Prostate gland (tissue), 2 donors: ENCODE data around the gene NEK10. TPM values are rescaled to one million over a fixed set of nuclear protein-coding genes. Genes with fewer than 3 reads are reported as not detected.
"Not testable (repeated sequence)": the region's sequence is repeated elsewhere in the genome, so short reads cannot be mapped to it uniquely, and the experiment has no call there.

Source experiments
- DNase-seq: peaks from one replicate; pipeline ENCODE4 v3.0.0-alpha.2; 2019; ENCODE audit warnings: low spot score
- H3K27ac ChIP-seq, 2 donors: fragments of 200-600 bp; sonication (generic); 2 replicates each; pipeline ENCODE4 v1.5.1; 2017 to 2019
- H3K27me3 ChIP-seq: fragments of 200-600 bp; sonication (generic); replicated peaks from 2 replicates; pipeline ENCODE4 v1.5.1; 2019; ENCODE audit not compliant: insufficient read depth
- H3K36me3 ChIP-seq, 2 donors: fragments of 200-600 bp; sonication (generic); 1 replicate in 1 of 2; 2 replicates in 1 of 2; pipeline versions ENCODE4 v1.5.1 to v1.8.1; 2017 to 2019
- H3K4me1 ChIP-seq: fragments of 200-600 bp; sonication (generic); replicated peaks from 2 replicates; pipeline ENCODE4 v1.5.1; 2019
- H3K4me3 ChIP-seq, 2 donors: fragments of 200-600 bp; sonication (generic); 2 replicates each; pipeline ENCODE4 v1.5.1; 2017 to 2019
- H3K9me3 ChIP-seq: fragments of 200-600 bp; sonication (generic); 2 replicates; pipeline ENCODE4 v1.5.1; 2017
- CTCF ChIP-seq, 4 experiments: fragments of 200-600 bp in 2 of 4; fragments of 450-650 bp in 2 of 4; sonication (generic) in 2 of 4; IDR thresholded peaks; 1 replicate in 3 of 4; 2 replicates in 1 of 4; pipeline ENCODE4 v1.5.1; 2016 to 2019; ENCODE audit warnings: antibody characterized with exemption in 4 of 4, mild to moderate bottlenecking in 2 of 4, moderate library complexity in 2 of 4
- POLR2A ChIP-seq: fragments of 450-650 bp; IDR thresholded peaks from one replicate; pipeline ENCODE4 v1.6.1; 2016; ENCODE audit warnings: antibody characterized with exemption, mild to moderate bottlenecking
- POLR2AphosphoS5 ChIP-seq: sonication (generic); formaldehyde crosslinking; IDR thresholded peaks from one replicate; pipeline ENCODE4 v1.6.1; 2017; ENCODE audit warnings: antibody characterized with exemption
- WGBS: methylation state at CpG from one replicate; pipeline ENCODE4 v1.1.5; 2018; 5-methylcytosine and 5-hydroxymethylcytosine counted together
- intact Hi-C: fragments of 100-400 bp; cut with DNase I; formaldehyde crosslinking; loops from one replicate; pipeline ENCODE4 v1.14.2; 2022
- total RNA-seq, 2 donors: library from RNA; depleted of rRNA; stranded (reverse); fragments of >200 nt; gene quantifications; one replicate each; pipeline ENCODE4 v1.1.0, GENCODE V29; 2016

The NEK10 gene
- total RNA-seq, result 1 to 10 TPM; 8.9 to 9.1 TPM

- peak; percentile 92 for DNase-seq
Observed at GRCh38 chr3:27368831-27369607, at the start of gene NEK10. TSS of gene NEK10 (minus strand) at chr3:27369383. CDS start at chr3:27352882, 16,501 bp downstream.

GRCh38 chr3:27415202-27415601, 46.0 kb upstream of the NEK10 start:
- intact Hi-C loops, result no loop called here
- Histone ChIP-seq H3K4me3 (no peak overlapping the region), H3K36me3 (no peaks in the 10 kb centered on the region), H3K27me3 (no peaks in the 10 kb centered on the region), H3K4me1 (no peaks in the 10 kb centered on the region), H3K9me3 (no peaks in the 10 kb centered on the region), H3K27ac (no peak overlapping the region)
- WGBS, result 18% methylated on average over 1 of the region's 1 CpG
- no peak for DNase-seq
- TF ChIP-seq CTCF (IDR thresholded peaks at IDR 0.05) (no peak), POLR2AphosphoS5 (no peak), POLR2A (no peak)

More at GRCh38 chr3:27368831-27369607, at the start of gene NEK10:
- no peak within 1 kb of the TSS for H3K27ac ChIP-seq
- under 1% methylated on average over 48 of the region's 48 CpGs for WGBS
- no peaks in the 10 kb centered on the region for H3K4me1 ChIP-seq
- TF ChIP-seq POLR2A (no peak), CTCF (IDR thresholded peaks at IDR 0.05) (peak in 2 of 4 experiments; percentile 12 to 61), POLR2AphosphoS5 (peak; percentile 86)
- H3K9me3 ChIP-seq, result no peaks in the 10 kb centered on the region
- H3K4me3 ChIP-seq, result peak within 1 kb of the TSS; percentile 48 to 61
- no peaks in the 10 kb centered on the region for H3K36me3 ChIP-seq
- H3K27me3 ChIP-seq, result no peaks in the 10 kb centered on the region
- intact Hi-C loops, result no loop called here

GRCh38 chr3:27392950-27393679, 23.9 kb upstream of the NEK10 start:
- Histone ChIP-seq H3K4me3 (no peak overlapping the region), H3K27ac (no peak overlapping the region), H3K4me1 (no peaks in the 10 kb centered on the region), H3K27me3 (no peaks in the 10 kb centered on the region), H3K36me3 (no peaks in the 10 kb centered on the region), H3K9me3 (no peaks in the 10 kb centered on the region)
- WGBS, result 59% methylated on average over 3 of the region's 3 CpGs
- no peak for TF ChIP-seq CTCF (IDR thresholded peaks at IDR 0.05)
- no peak for TF ChIP-seq POLR2A
- no peak for TF ChIP-seq POLR2AphosphoS5
- DNase-seq, result no peak
- intact Hi-C loops, result no loop called here

GRCh38 chr3:27392414-27392813, 23.2 kb upstream of the NEK10 start:
- intact Hi-C loops, H3K9me3 ChIP-seq, H3K4me1 ChIP-seq, H3K36me3 ChIP-seq, H3K4me3 ChIP-seq, H3K27ac ChIP-seq, H3K27me3 ChIP-seq, DNase-seq: not testable (repeated sequence)
- WGBS, result 89% methylated on average over 10 of the region's 10 CpGs

GRCh38 chr3:27391796-27392195, 22.6 kb upstream of the NEK10 start:
- no peaks in the 10 kb centered on the region for H3K9me3 ChIP-seq

More at GRCh38 chr3:27391796-27392195, 22.6 kb upstream of the NEK10 start:
- intact Hi-C loops, result no loop called here
- Histone ChIP-seq H3K4me3 (no peak overlapping the region), H3K36me3 (no peaks in the 10 kb centered on the region), H3K27ac (no peak overlapping the region), H3K4me1 (no peaks in the 10 kb centered on the region), H3K27me3 (no peaks in the 10 kb centered on the region)
- DNase-seq, result no peak
- 68% methylated on average over 1 of the region's 1 CpG for WGBS
- TF ChIP-seq POLR2A (no peak), CTCF (IDR thresholded peaks at IDR 0.05) (no peak), POLR2AphosphoS5 (no peak)
